ENCODE results near the gene UNKL. TPM values are rescaled to one million over a fixed set of nuclear protein-coding genes. Genes with fewer than 3 reads are reported as not detected.

Gene UNKL
- total RNA-seq, 2 experiments from 2014 or later: 22.6 to 24.2 TPM

DNA sequence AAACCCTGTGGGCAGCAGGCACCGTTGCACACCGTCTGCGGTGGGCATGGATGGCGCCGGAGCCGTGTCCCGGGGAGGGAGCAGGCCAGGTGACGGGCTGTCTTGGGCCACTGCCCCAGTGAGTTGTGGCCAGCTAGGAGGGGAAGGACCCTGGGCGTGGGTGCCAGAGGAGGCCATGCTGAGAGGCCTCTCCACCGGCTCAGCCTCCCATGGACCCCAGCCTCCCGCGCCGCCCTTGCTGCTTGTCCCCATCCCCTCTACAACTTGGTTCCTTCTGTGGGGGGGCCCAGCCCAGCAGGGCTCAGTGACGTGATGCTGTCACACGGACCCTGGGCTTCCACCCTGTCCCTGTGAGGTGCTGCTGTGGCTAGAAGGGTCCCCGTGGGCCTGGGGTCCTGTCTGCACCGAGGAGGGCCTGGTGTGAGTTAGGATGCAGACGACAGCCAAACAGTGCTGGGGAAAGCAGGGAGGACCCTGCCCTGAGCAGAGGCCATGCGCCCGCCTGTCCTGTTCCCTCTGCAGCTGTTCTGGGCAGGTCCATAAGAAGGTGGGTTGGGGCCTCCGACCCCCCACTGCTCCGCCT, 93.8 kb downstream of the UNKL start:
- Mint-ChIP-seq H3K4me1 (peaks cover 3% of the 10 kb centered on the region), H3K27ac (no peak overlapping the region), H3K36me3 (peaks cover 29% of the 10 kb centered on the region), H3K9me3 (no peaks in the 10 kb centered on the region), H3K27me3 (no peaks in the 10 kb centered on the region), H3K4me3 (no peak overlapping the region)
- no peak for DNase-seq

GRCh38 chr16:1320097-1320496, 94.4 kb downstream of the UNKL start:
- Mint-ChIP-seq H3K27ac (peak overlapping the region; percentile 8), H3K4me1 (peaks cover 3% of the 10 kb centered on the region), H3K27me3 (no peaks in the 10 kb centered on the region), H3K4me3 (no peak overlapping the region), H3K9me3 (no peaks in the 10 kb centered on the region), H3K36me3 (peaks cover 31% of the 10 kb centered on the region)
- DNase-seq: no peak

DNA sequence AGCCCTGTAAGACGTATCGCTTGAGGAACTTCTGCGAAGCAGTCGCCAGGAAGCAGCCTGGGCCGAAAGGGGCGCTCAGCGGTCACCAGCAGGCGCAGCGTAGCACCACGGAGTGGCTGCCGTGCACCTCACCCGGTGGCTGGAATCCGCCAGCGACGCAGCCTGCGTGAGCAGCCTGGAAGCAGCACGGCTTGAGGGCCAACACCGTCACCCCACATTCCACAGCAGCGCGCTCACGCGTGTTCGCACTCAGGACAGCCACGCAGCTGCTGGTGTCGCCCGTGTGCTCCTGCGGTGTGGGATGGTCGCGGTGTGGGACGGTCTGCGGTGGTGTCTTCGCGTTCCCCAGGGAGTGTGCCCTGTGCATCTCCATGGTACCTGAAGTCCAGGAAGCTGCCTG, 95.5 kb downstream of the UNKL start:
- Mint-ChIP-seq H3K4me3 (no peak overlapping the region), H3K36me3 (peaks cover 31% of the 10 kb centered on the region), H3K9me3 (no peaks in the 10 kb centered on the region), H3K27ac (no peak overlapping the region), H3K27me3 (no peaks in the 10 kb centered on the region), H3K4me1 (peaks cover 3% of the 10 kb centered on the region)
- no peak for DNase-seq

GRCh38 chr16:1318268-1318545, 96.3 kb downstream of the UNKL start:
- H3K36me3 Mint-ChIP-seq: peaks cover 26% of the 10 kb centered on the region
- H3K4me3 Mint-ChIP-seq: no peak overlapping the region
- peaks cover 3% of the 10 kb centered on the region for H3K4me1 Mint-ChIP-seq
- H3K9me3 Mint-ChIP-seq: no peaks in the 10 kb centered on the region
- H3K27ac Mint-ChIP-seq: no peak overlapping the region
- DNase-seq: no peak
- H3K27me3 Mint-ChIP-seq: no peaks in the 10 kb centered on the region

GRCh38 chr16:1317479-1318267, 96.8 kb downstream of the UNKL start:
- Mint-ChIP-seq H3K27me3 (no peaks in the 10 kb centered on the region), H3K4me1 (peaks cover 7% of the 10 kb centered on the region), H3K9me3 (no peaks in the 10 kb centered on the region), H3K4me3 (no peak overlapping the region), H3K27ac (no peak overlapping the region), H3K36me3 (peaks cover 24% of the 10 kb centered on the region)
- no peak for DNase-seq

GRCh38 chr16:1316033-1316405, 98.5 kb downstream of the UNKL start:
- DNase-seq: no peak
- Mint-ChIP-seq H3K4me1 (peaks cover 12% of the 10 kb centered on the region), H3K4me3 (no peak overlapping the region), H3K36me3 (peaks cover 27% of the 10 kb centered on the region), H3K9me3 (no peaks in the 10 kb centered on the region), H3K27me3 (no peaks in the 10 kb centered on the region), H3K27ac (no peak overlapping the region)

DNA sequence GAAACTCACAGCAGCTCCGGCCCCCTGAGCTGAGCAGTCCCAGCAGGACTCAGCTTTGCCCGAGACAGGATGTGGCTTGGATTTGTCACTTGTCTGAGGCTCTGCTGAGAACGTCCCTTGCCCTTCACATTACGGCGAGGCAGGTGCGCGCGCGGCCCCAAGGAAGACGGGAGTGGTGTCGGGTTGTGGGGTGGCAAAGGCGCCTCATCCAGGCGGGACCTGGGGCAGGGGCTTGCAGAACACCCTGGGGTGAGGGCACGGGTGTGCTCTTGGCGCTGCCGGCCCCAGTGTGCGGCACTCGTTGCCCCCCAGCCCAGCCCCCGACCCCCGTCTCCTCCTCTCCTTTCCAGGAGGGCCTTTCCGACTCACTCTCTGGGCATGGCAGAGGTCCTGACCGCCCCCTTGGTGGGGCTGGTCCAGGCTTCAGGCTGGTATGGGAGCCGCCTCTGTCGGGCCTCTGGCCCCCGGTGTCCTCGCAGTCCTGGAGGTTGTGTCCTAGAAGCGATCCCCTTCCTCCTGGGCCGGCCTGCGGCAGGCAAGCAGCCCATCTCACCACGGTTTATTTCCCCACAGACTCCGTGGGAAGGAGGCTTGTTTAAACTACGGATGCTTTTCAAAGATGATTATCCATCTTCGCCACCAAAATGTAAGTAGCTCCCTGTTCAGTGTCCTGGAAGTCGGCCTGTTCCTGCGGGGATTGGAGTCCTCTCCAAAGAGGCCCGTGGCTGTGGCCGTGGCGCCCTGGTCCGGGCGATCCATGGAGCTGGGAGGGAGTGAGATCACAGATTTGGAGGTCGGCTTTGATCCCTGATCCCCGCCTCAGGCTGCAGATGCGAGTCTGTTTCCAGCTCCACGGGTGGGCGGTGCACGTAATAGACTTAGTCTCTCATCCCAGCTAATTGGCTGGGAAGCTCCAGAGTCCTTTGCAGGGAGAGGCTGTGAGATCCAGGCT, 99.1 kb downstream of the UNKL start:
- no peaks in the 10 kb centered on the region for H3K27me3 Mint-ChIP-seq

GRCh38 chr16:1314399-1315068, 100.0 kb downstream of the UNKL start:
- Mint-ChIP-seq H3K27ac (no peak overlapping the region), H3K4me1 (peaks cover 18% of the 10 kb centered on the region), H3K36me3 (peaks cover 32% of the 10 kb centered on the region), H3K27me3 (no peaks in the 10 kb centered on the region), H3K9me3 (no peaks in the 10 kb centered on the region), H3K4me3 (no peak overlapping the region)
- no peak for DNase-seq

More for the DNA sequence above, 99.1 kb downstream of the UNKL start:
- H3K4me3 Mint-ChIP-seq: no peak overlapping the region
- peaks cover 33% of the 10 kb centered on the region for H3K36me3 Mint-ChIP-seq
- DNase-seq: no peak
- H3K9me3 Mint-ChIP-seq: no peaks in the 10 kb centered on the region
- peaks cover 17% of the 10 kb centered on the region for H3K4me1 Mint-ChIP-seq
- no peak overlapping the region for H3K27ac Mint-ChIP-seq

- peaks cover 28% of the 10 kb centered on the region for H3K36me3 Mint-ChIP-seq
- no peaks in the 10 kb centered on the region for H3K9me3 Mint-ChIP-seq
- H3K4me3 Mint-ChIP-seq: no peak overlapping the region
- H3K27ac Mint-ChIP-seq: no peak overlapping the region
- H3K4me1 Mint-ChIP-seq: peaks cover 18% of the 10 kb centered on the region
- H3K27me3 Mint-ChIP-seq: no peaks in the 10 kb centered on the region
- DNase-seq: no peak
These were observed 100.7 kb downstream of the UNKL start for GRCh38 chr16:1313721-1314369.

Other genes starting within 250 kb of the UNKL start
- gene TPSG1, start 189.4 kb downstream of the UNKL start, total RNA-seq: not detected
- not detected for gene TPSB2, start 184.5 kb downstream of the UNKL start, total RNA-seq
- gene TPSAB1, start 174.0 kb downstream of the UNKL start, total RNA-seq: not detected
- gene TPSD1, start 158.6 kb downstream of the UNKL start, total RNA-seq: not detected
- gene UBE2I, start 105.1 kb downstream of the UNKL start, total RNA-seq: 100 to 1,000 TPM; 280 to 282 TPM
- gene BAIAP3, start 81.1 kb downstream of the UNKL start, total RNA-seq: under 1 TPM; 0.12 to 0.46 TPM
- 10 to 100 TPM; 80.3 to 82.6 TPM for gene TSR3, start 62.8 kb downstream of the UNKL start, total RNA-seq
- gene GNPTG, start 62.8 kb downstream of the UNKL start, total RNA-seq: 10 to 100 TPM; 19.2 to 19.7 TPM
- gene UQCC4, start 6.0 kb upstream of the UNKL start, total RNA-seq: 10 to 100 TPM; 24.4 to 24.6 TPM
- under 1 TPM; 0.25 to 0.40 TPM for gene PERCC1, start 16.4 kb upstream of the UNKL start, total RNA-seq
- 1 to 10 TPM; 1.3 TPM for gene CCDC154, start 29.9 kb upstream of the UNKL start, total RNA-seq
- gene CLCN7, start 60.3 kb upstream of the UNKL start, total RNA-seq: 10 to 100 TPM; 45.0 to 48.8 TPM
- gene PTX4, start 74.2 kb upstream of the UNKL start, total RNA-seq: not detected
- 10 to 100 TPM; 82.5 to 82.9 TPM for gene TELO2, start 78.7 kb upstream of the UNKL start, total RNA-seq
- 10 to 100 TPM; 21.2 to 23.7 TPM for gene TMEM204, start 119.0 kb upstream of the UNKL start, total RNA-seq
- gene IFT140, start 197.4 kb upstream of the UNKL start, total RNA-seq: 1 to 10 TPM; 7.1 to 9.5 TPM
- 10 to 100 TPM; 14.4 to 17.0 TPM for gene CRAMP1, start 197.7 kb upstream of the UNKL start, total RNA-seq